HEK293 (cell line): Measurements from ENCODE around the gene IL4R.

Source experiments
- CTCF ChIA-PET: fragments of 350-600 bp; formaldehyde crosslinking; extraction: SDS; loops from one replicate; lab custom pipeline; 2021; ENCODE audit warnings: antibody characterized with exemption; lab: Yijun Ruan, JAX
- POLR2A ChIA-PET: fragments of 300-600 bp; formaldehyde crosslinking; extraction: SDS; loops from one replicate; lab custom pipeline; 2020; ENCODE audit warnings: antibody characterized with exemption, inconsistent platforms; lab: Yijun Ruan, JAX
- H3K27ac ChIP-seq: fragments of 200-500 bp; sonication (Bioruptor generic); 2 replicates; pipeline ENCODE4 v1.5.1; 2014; ENCODE audit warnings: low read depth, low read length, control low read depth, inconsistent platforms; ENCODE audit errors: extremely low read depth
- H3K36me3 ChIP-seq, 2 experiments: fragments of 200-500 bp in 1 of 2; sonication (Bioruptor generic) in 1 of 2; 1 replicate in 1 of 2; 2 replicates in 1 of 2; pipeline ENCODE4 v1.5.1; 2014 to 2017; ENCODE audit warnings: inconsistent platforms in 2 of 2, low read length in 2 of 2; ENCODE audit not compliant: control insufficient read depth in 2 of 2, insufficient read depth in 1 of 2
- H3K4me1 ChIP-seq: fragments of 200-500 bp; sonication (Bioruptor generic); 2 replicates; pipeline ENCODE4 v1.5.1; 2014; ENCODE audit warnings: mild to moderate bottlenecking, low read length, inconsistent platforms; ENCODE audit not compliant: control insufficient read depth, insufficient read depth
- H3K4me3 ChIP-seq: 2 replicates; pipeline ENCODE4 v1.5.1; 2011; ENCODE audit warnings: low read depth, mild to moderate bottlenecking, control low read depth, low read length, moderate library complexity
- H3K9me3 ChIP-seq: fragments of 200-500 bp; sonication (Bioruptor generic); 2 replicates; pipeline ENCODE4 v1.5.1; 2014; ENCODE audit warnings: low read depth, low read length, inconsistent platforms; ENCODE audit not compliant: control insufficient read depth, insufficient read depth
- MEIS1 ChIP-seq: sonication (generic); formaldehyde crosslinking; IDR thresholded peaks from 2 replicates; pipeline ENCODE4 v1.8.1; 2022; ENCODE audit warnings: missing genetic modification reagents, mild to moderate bottlenecking, borderline replicate concordance
- REPIN1 ChIP-seq: fragments of 450-650 bp; formaldehyde crosslinking; IDR thresholded peaks from 2 replicates; pipeline ENCODE4 v1.5.1; 2017; ENCODE audit warnings: missing biosample characterization, missing genetic modification characterization, low read depth
- SP3 ChIP-seq: fragments of 450-650 bp; formaldehyde crosslinking; IDR thresholded peaks from 2 replicates; pipeline ENCODE4 v1.5.1; 2016; ENCODE audit warnings: missing biosample characterization, missing genetic modification characterization
- ZNF112 ChIP-seq: fragments of 450-650 bp; formaldehyde crosslinking; IDR thresholded peaks from 2 replicates; pipeline ENCODE4 v1.5.0; 2017; ENCODE audit warnings: missing biosample characterization, missing genetic modification characterization
- ZNF114 ChIP-seq: fragments of 450-650 bp; formaldehyde crosslinking; IDR thresholded peaks from 2 replicates; pipeline ENCODE4 v1.5.0; 2017; ENCODE audit warnings: missing biosample characterization, missing genetic modification characterization
- ZNF146 ChIP-seq: fragments of 450-650 bp; formaldehyde crosslinking; IDR thresholded peaks from 2 replicates; pipeline ENCODE4 v1.5.1; 2016; ENCODE audit warnings: missing biosample characterization, missing genetic modification characterization
- ZNF169 ChIP-seq: fragments of 450-650 bp; formaldehyde crosslinking; IDR thresholded peaks from 2 replicates; pipeline ENCODE4 v1.5.1; 2016; ENCODE audit warnings: missing biosample characterization, missing genetic modification characterization
- ZNF221 ChIP-seq: fragments of 450-650 bp; formaldehyde crosslinking; IDR thresholded peaks from 2 replicates; pipeline ENCODE4 v1.5.1; 2017; ENCODE audit warnings: missing biosample characterization, missing genetic modification characterization, borderline replicate concordance
- ZNF423 ChIP-seq: fragments of 450-650 bp; formaldehyde crosslinking; IDR thresholded peaks from 2 replicates; pipeline ENCODE4 v1.5.1; 2016; ENCODE audit warnings: missing biosample characterization, missing genetic modification characterization
- ZNF473 ChIP-seq: fragments of 450-650 bp; formaldehyde crosslinking; IDR thresholded peaks from 2 replicates; pipeline ENCODE4 v1.5.1; 2017; ENCODE audit warnings: missing biosample characterization, missing genetic modification characterization
- ZNF560 ChIP-seq: fragments of 450-650 bp; formaldehyde crosslinking; IDR thresholded peaks from 2 replicates; pipeline ENCODE4 v1.5.1; 2017; ENCODE audit warnings: missing biosample characterization, missing genetic modification characterization, borderline replicate concordance
- ZNF654 ChIP-seq: fragments of 450-650 bp; formaldehyde crosslinking; IDR thresholded peaks from 2 replicates; pipeline ENCODE4 v1.5.1; 2016; ENCODE audit warnings: low read depth, missing biosample characterization, missing genetic modification characterization
- ZNF830 ChIP-seq: fragments of 450-650 bp; IDR thresholded peaks from 2 replicates; pipeline ENCODE4 v1.5.0; 2018; ENCODE audit warnings: missing biosample characterization, missing genetic modification characterization, low read depth, mild to moderate bottlenecking, moderate library complexity
- TF ChIP-seq, protein P1 (sequence below): fragments of 450-650 bp; formaldehyde crosslinking; IDR thresholded peaks from 2 replicates; pipeline ENCODE4 v1.5.1; 2016; ENCODE audit warnings: missing biosample characterization, missing genetic modification characterization, borderline replicate concordance
- TF ChIP-seq, protein P2 (sequence below): fragments of 450-650 bp; formaldehyde crosslinking; IDR thresholded peaks from 2 replicates; pipeline ENCODE4 v1.5.1; 2017; ENCODE audit warnings: missing biosample characterization, missing genetic modification characterization
- TF ChIP-seq, protein P3 (sequence below): fragments of 450-650 bp; formaldehyde crosslinking; IDR thresholded peaks from 2 replicates; pipeline ENCODE4 v1.5.1; 2017; ENCODE audit warnings: missing biosample characterization, missing genetic modification characterization
- TF ChIP-seq, protein P4 (sequence below): fragments of 450-650 bp; formaldehyde crosslinking; conservative IDR thresholded peaks from 2 replicates; pipeline ENCODE4 v1.5.1; 2016; ENCODE audit warnings: low read depth, missing biosample characterization, missing genetic modification characterization
- TF ChIP-seq, protein P5 (sequence below): fragments of 450-650 bp; IDR thresholded peaks from 2 replicates; pipeline ENCODE4 v1.5.1; 2018; ENCODE audit warnings: missing biosample characterization, mild to moderate bottlenecking, missing genetic modification characterization
- TF ChIP-seq, protein P6 (sequence below): fragments of 450-650 bp; formaldehyde crosslinking; IDR thresholded peaks from 2 replicates; pipeline ENCODE4 v1.5.1; 2016; ENCODE audit warnings: missing biosample characterization, missing genetic modification characterization

The IL4R gene

DNA sequence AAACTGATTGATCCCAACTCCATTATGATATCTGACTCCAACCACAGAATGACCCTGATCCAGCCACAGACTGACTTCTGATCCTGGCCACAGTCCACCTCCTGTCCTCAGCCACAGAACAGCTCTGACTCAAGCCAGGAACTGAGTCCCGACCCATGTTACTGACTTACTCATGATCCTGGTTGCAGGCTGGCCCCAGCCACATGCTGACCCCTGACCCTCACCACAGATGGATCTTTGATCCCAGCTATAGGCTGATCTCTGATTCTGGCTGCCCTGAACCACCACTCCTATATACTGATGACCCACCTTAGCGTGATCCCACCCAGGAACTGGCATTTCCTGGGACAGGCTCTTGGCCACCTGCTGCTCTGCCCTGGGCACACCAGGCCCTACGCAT lies 56.0 kb downstream of the IL4R start:
- no peak for TF ChIP-seq ZNF830 (tag by site-specific recombination)
- TF ChIP-seq SP3 (tag by site-specific recombination) = no peak
- no peak for TF ChIP-seq ZNF560 (tag by site-specific recombination)
- TF ChIP-seq ZNF112 (tag by site-specific recombination) = no peak
- TF ChIP-seq, protein P1, sequence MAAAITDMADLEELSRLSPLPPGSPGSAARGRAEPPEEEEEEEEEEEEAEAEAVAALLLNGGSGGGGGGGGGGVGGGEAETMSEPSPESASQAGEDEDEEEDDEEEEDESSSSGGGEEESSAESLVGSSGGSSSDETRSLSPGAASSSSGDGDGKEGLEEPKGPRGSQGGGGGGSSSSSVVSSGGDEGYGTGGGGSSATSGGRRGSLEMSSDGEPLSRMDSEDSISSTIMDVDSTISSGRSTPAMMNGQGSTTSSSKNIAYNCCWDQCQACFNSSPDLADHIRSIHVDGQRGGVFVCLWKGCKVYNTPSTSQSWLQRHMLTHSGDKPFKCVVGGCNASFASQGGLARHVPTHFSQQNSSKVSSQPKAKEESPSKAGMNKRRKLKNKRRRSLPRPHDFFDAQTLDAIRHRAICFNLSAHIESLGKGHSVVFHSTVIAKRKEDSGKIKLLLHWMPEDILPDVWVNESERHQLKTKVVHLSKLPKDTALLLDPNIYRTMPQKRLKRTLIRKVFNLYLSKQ (tag by site-specific recombination) = no peak
- TF ChIP-seq ZNF114 (tag by site-specific recombination) = no peak
- TF ChIP-seq ZNF473 (tag by site-specific recombination) = no peak
- no peak for TF ChIP-seq REPIN1 (tag by site-specific recombination)
- no peak for TF ChIP-seq ZNF221 (tag by site-specific recombination)
- TF ChIP-seq, protein P2, sequence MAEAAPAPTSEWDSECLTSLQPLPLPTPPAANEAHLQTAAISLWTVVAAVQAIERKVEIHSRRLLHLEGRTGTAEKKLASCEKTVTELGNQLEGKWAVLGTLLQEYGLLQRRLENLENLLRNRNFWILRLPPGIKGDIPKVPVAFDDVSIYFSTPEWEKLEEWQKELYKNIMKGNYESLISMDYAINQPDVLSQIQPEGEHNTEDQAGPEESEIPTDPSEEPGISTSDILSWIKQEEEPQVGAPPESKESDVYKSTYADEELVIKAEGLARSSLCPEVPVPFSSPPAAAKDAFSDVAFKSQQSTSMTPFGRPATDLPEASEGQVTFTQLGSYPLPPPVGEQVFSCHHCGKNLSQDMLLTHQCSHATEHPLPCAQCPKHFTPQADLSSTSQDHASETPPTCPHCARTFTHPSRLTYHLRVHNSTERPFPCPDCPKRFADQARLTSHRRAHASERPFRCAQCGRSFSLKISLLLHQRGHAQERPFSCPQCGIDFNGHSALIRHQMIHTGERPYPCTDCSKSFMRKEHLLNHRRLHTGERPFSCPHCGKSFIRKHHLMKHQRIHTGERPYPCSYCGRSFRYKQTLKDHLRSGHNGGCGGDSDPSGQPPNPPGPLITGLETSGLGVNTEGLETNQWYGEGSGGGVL = no peak
- TF ChIP-seq, protein P3, sequence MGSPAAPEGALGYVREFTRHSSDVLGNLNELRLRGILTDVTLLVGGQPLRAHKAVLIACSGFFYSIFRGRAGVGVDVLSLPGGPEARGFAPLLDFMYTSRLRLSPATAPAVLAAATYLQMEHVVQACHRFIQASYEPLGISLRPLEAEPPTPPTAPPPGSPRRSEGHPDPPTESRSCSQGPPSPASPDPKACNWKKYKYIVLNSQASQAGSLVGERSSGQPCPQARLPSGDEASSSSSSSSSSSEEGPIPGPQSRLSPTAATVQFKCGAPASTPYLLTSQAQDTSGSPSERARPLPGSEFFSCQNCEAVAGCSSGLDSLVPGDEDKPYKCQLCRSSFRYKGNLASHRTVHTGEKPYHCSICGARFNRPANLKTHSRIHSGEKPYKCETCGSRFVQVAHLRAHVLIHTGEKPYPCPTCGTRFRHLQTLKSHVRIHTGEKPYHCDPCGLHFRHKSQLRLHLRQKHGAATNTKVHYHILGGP = no peak
- no peak for TF ChIP-seq ZNF654 (tag by site-specific recombination)
- TF ChIP-seq, protein P4, sequence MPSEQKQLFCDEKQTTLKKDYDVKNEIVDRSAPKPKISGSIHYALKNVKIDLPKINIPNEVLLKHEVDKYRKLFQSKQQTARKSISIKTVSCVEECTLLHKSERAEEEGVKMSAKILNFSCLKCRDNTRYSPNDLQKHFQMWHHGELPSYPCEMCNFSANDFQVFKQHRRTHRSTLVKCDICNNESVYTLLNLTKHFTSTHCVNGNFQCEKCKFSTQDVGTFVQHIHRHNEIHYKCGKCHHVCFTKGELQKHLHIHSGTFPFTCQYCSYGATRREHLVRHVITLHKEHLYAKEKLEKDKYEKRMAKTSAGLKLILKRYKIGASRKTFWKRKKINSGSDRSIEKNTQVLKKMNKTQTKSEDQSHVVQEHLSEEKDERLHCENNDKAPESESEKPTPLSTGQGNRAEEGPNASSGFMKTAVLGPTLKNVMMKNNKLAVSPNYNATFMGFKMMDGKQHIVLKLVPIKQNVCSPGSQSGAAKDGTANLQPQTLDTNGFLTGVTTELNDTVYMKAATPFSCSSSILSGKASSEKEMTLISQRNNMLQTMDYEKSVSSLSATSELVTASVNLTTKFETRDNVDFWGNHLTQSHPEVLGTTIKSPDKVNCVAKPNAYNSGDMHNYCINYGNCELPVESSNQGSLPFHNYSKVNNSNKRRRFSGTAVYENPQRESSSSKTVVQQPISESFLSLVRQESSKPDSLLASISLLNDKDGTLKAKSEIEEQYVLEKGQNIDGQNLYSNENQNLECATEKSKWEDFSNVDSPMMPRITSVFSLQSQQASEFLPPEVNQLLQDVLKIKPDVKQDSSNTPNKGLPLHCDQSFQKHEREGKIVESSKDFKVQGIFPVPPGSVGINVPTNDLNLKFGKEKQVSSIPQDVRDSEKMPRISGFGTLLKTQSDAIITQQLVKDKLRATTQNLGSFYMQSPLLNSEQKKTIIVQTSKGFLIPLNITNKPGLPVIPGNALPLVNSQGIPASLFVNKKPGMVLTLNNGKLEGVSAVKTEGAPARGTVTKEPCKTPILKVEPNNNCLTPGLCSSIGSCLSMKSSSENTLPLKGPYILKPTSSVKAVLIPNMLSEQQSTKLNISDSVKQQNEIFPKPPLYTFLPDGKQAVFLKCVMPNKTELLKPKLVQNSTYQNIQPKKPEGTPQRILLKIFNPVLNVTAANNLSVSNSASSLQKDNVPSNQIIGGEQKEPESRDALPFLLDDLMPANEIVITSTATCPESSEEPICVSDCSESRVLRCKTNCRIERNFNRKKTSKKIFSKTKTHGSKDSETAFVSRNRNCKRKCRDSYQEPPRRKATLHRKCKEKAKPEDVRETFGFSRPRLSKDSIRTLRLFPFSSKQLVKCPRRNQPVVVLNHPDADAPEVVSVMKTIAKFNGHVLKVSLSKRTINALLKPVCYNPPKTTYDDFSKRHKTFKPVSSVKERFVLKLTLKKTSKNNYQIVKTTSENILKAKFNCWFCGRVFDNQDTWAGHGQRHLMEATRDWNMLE = no peak
- no peak for TF ChIP-seq ZNF146
- TF ChIP-seq, protein P5, sequence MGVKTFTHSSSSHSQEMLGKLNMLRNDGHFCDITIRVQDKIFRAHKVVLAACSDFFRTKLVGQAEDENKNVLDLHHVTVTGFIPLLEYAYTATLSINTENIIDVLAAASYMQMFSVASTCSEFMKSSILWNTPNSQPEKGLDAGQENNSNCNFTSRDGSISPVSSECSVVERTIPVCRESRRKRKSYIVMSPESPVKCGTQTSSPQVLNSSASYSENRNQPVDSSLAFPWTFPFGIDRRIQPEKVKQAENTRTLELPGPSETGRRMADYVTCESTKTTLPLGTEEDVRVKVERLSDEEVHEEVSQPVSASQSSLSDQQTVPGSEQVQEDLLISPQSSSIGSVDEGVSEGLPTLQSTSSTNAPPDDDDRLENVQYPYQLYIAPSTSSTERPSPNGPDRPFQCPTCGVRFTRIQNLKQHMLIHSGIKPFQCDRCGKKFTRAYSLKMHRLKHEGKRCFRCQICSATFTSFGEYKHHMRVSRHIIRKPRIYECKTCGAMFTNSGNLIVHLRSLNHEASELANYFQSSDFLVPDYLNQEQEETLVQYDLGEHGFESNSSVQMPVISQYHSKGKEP = no peak
- TF ChIP-seq MEIS1 (CRISPR knock-in tag) = no peak
- TF ChIP-seq, protein P6, sequence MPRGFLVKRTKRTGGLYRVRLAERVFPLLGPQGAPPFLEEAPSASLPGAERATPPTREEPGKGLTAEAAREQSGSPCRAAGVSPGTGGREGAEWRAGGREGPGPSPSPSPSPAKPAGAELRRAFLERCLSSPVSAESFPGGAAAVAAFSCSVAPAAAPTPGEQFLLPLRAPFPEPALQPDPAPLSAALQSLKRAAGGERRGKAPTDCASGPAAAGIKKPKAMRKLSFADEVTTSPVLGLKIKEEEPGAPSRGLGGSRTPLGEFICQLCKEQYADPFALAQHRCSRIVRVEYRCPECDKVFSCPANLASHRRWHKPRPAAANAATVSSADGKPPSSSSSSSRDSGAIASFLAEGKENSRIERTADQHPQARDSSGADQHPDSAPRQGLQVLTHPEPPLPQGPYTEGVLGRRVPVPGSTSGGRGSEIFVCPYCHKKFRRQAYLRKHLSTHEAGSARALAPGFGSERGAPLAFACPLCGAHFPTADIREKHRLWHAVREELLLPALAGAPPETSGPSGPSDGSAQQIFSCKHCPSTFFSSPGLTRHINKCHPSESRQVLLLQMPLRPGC = no peak
- TF ChIP-seq ZNF423 (tag by site-specific recombination) = no peak
- TF ChIP-seq ZNF169 = no peak
- Histone ChIP-seq H3K36me3 (no peaks in the 10 kb centered on the region), H3K4me3 (no peak overlapping the region), H3K27ac (no peak overlapping the region), H3K4me1 (no peaks in the 10 kb centered on the region; the same call in 1 of the 2 replicates), H3K9me3 (no peaks in the 10 kb centered on the region)
- ChIA-PET CTCF (interaction anchor here (0.6 to 7.5 kb wide), 6 partner anchors 19 to 360 kb away, joined by 3 to 83 read pairs (median 3); no protein-coding TSS in a partner anchor), POLR2A (no interaction called here)
